ENCODE data around the gene MPZ. TPM values are rescaled to one million over a fixed set of nuclear protein-coding genes. Genes with fewer than 3 reads are reported as not detected.

The MPZ gene
- total and polyA plus RNA-seq, 9 of the 15 experiments (the other 6 are each of a cell fraction or from before 2014, with no cell fraction given), result 0.22 to 16.6 (median 10.9) TPM

GRCh38 chr1:161314201-161314981 is 4.6 kb upstream of the MPZ start, which contains the start of gene SDHC (continued):
- no peak for TF ChIP-seq ZNF655 (CRISPR knock-in tag; IDR thresholded peaks at IDR 0.05)
- no peak for TF ChIP-seq HIVEP1 (CRISPR knock-in tag; IDR thresholded peaks at IDR 0.05)
- peak; percentile 72 for TF ChIP-seq ETS1 (conservative IDR thresholded peaks at IDR 0.05; ENCODE audit: control insufficient read depth, low read depth, low read length)
- 0 out of 2 replicates have a peak, but pooled peaks have one; percentile 12 for TF ChIP-seq SMARCA4 (IDR thresholded peaks at IDR 0.05)
- no peak for TF ChIP-seq MCM5 (IDR thresholded peaks at IDR 0.05; ENCODE audit: low read depth)
- no peak for TF ChIP-seq ELF4 (CRISPR knock-in tag; IDR thresholded peaks at IDR 0.05)
- TF ChIP-seq NRF1 (conservative IDR thresholded peaks at IDR 0.05 in 1 of 2, IDR thresholded peaks at IDR 0.05 in 1 of 2), result peak; percentile 30 to 46; a peak in 2 of 4 replicates
- TF ChIP-seq FUS (optimal IDR thresholded peaks at IDR 0.05; ENCODE audit: low read depth, low read length), result no peak
- no peak for TF ChIP-seq HLTF (IDR thresholded peaks at IDR 0.05)
- no peak for TF ChIP-seq POLR2AphosphoS2 (IDR thresholded peaks at IDR 0.05; ENCODE audit: low read length)
- peak; percentile 3; the same call in 1 of the 2 replicates for TF ChIP-seq LCOR (CRISPR knock-in tag; IDR thresholded peaks at IDR 0.05)
- TF ChIP-seq RBFOX2 (IDR thresholded peaks at IDR 0.05; ENCODE audit: low read depth, low read length), result peak; percentile 99
- TF ChIP-seq ZEB2 (IDR thresholded peaks at IDR 0.05), result no peak
- TF ChIP-seq ZNF780A (CRISPR knock-in tag; IDR thresholded peaks at IDR 0.05), result no peak
- no peak for TF ChIP-seq U2AF2 (optimal IDR thresholded peaks at IDR 0.05; ENCODE audit: low read depth, low read length)
- TF ChIP-seq ILF3 (IDR thresholded peaks at IDR 0.05; ENCODE audit: borderline replicate concordance), result no peak
- no peak for TF ChIP-seq ZNF586 (CRISPR knock-in tag; conservative IDR thresholded peaks at IDR 0.05)
- no peak for TF ChIP-seq ZNF778 (CRISPR knock-in tag; IDR thresholded peaks at IDR 0.05)
- peak; percentile 77; the same call in 1 of the 2 replicates for TF ChIP-seq KAT7 (CRISPR knock-in tag; IDR thresholded peaks at IDR 0.05; ENCODE audit: borderline replicate concordance)
